Bronchial epithelial cell (primary cell): ENCODE results near the gene ZNF74. TPM values are rescaled to one million over a fixed set of nuclear protein-coding genes. Genes with fewer than 3 reads are reported as not detected.

Experiments
- DNase-seq: peaks from one replicate; pipeline ENCODE4 v3.0.0-alpha.2; 2010; ENCODE audit warnings: low read depth
- FAIRE-seq: peaks from 2 replicates; lab custom pipeline; 2011; peaks lifted over from hg19 to GRCh38; lab: Jason Lieb, UNC
- H3K27me3 ChIP-seq: 2 replicates; pipeline ENCODE4 v1.5.1; 2011; ENCODE audit warnings: low read length; ENCODE audit not compliant: control insufficient read depth, insufficient read depth
- H3K36me3 ChIP-seq: 2 replicates; pipeline ENCODE4 v1.5.1; 2011; ENCODE audit warnings: low read length; ENCODE audit not compliant: control insufficient read depth, insufficient read depth
- H3K4me3 ChIP-seq: 2 replicates; pipeline ENCODE4 v1.5.1; 2011; ENCODE audit warnings: mild to moderate bottlenecking, low read depth, low read length, control low read depth
- total RNA-seq: library from RNA; depleted of rRNA; stranded (reverse); fragments of >200 nt; gene quantifications from 2 replicates; pipeline ENCODE4 v1.2.1, GENCODE V29; 2014
- TF ChIP-seq, protein P1 (sequence below): IDR thresholded peaks from 2 replicates; pipeline ENCODE4 v1.5.1; 2011; ENCODE audit warnings: mild to moderate bottlenecking, moderate library complexity, low read length, control low read depth, inconsistent platforms; ENCODE audit not compliant: insufficient read depth, severe bottlenecking

The ZNF74 gene
- total RNA-seq, 1 donor from 2014 or later = 15.5 TPM

GRCh38 chr22:20433191-20433590, 39.2 kb downstream of the ZNF74 start:
- Histone ChIP-seq H3K36me3 (no peaks in the 10 kb centered on the region), H3K4me3 (no peak overlapping the region), H3K27me3 (peaks cover 37% of the 10 kb centered on the region)
- FAIRE-seq (no peak), DNase-seq (no peak)
- TF ChIP-seq, protein P1, sequence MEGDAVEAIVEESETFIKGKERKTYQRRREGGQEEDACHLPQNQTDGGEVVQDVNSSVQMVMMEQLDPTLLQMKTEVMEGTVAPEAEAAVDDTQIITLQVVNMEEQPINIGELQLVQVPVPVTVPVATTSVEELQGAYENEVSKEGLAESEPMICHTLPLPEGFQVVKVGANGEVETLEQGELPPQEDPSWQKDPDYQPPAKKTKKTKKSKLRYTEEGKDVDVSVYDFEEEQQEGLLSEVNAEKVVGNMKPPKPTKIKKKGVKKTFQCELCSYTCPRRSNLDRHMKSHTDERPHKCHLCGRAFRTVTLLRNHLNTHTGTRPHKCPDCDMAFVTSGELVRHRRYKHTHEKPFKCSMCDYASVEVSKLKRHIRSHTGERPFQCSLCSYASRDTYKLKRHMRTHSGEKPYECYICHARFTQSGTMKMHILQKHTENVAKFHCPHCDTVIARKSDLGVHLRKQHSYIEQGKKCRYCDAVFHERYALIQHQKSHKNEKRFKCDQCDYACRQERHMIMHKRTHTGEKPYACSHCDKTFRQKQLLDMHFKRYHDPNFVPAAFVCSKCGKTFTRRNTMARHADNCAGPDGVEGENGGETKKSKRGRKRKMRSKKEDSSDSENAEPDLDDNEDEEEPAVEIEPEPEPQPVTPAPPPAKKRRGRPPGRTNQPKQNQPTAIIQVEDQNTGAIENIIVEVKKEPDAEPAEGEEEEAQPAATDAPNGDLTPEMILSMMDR = no peak

DNA sequence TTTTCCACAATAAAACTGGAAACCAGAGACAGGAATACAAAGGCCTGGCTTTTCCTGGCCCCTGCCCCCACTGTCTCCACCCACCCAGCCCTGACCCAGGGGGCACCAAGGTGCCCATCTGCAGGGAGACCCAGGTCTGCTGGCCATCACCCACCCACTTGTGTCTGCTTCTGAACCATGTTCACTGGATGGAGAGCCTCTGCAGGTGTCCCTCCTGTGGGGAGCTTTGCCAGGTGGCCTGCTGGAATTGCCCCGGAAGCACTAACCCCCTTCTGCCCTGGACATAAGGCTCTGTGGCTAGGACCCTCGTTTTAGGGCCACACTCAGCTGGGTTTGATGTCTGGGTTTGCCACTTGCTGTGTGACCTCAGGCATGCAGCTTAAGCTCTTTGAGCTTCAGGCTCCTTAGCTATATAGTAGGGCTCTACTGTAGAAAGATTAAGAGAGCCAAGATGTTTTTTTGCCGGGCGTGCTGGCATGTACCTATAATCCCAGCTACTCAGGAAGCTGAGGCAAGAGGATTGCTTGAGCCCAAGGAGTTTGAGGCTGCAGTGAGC, 39.8 kb downstream of the ZNF74 start:
- Histone ChIP-seq H3K27me3 (peaks cover 39% of the 10 kb centered on the region), H3K36me3 (no peaks in the 10 kb centered on the region), H3K4me3 (no peak overlapping the region)
- DNase-seq = no peak
- no peak for FAIRE-seq
- TF ChIP-seq, protein P1 = no peak

DNA sequence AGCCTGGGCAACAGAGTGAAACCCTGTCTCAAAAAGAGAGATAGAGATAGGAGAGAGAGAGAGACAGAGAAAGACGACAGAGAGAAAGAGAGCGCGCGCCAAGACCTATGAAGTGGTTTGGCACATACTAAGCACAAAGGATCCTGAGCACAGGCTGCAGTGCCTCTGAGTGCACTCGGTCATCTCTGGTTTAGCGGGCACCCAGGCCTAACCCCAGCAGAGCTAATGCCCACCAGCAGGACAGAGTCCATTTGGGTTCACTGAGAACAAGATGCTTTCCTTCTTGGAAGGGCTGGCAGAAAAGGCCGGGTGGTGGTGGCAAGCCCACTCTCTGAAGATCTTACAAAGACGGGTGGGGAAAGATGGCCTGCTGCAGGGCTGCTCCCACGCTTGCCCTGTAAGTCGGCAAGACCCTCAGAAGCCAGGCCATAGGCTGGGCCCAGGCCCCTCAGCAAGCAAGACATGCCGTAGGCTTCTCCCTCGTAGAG, 40.4 kb downstream of the ZNF74 start:
- TF ChIP-seq, protein P1 = no peak
- FAIRE-seq = no peak
- no peak for DNase-seq
- no peaks in the 10 kb centered on the region for H3K36me3 ChIP-seq
- H3K27me3 ChIP-seq = peaks cover 39% of the 10 kb centered on the region
- H3K4me3 ChIP-seq = no peak overlapping the region

DNA sequence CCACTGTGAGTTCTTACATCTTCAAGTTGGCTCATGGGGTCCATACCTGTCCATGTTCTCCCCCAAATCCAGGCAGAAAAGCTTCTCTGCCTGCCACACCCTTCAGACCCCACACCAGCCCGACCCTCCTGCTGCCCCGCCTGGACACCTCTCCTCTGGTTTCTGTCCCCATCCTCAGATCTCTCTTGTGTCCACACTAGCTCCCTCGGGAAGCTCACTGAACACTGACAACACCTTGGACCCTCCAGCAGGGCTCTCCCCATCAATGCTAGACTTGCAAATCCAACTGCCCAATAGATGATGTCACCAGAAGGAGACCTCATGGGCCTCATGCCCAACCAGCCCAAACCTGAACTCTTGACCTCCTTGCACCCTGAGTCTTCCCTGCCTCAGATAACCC, 40.8 kb downstream of the ZNF74 start:
- no peak overlapping the region for H3K4me3 ChIP-seq
- peaks cover 39% of the 10 kb centered on the region for H3K27me3 ChIP-seq
- DNase-seq (no peak), FAIRE-seq (peak; percentile 36)
- no peaks in the 10 kb centered on the region for H3K36me3 ChIP-seq
- TF ChIP-seq, protein P1 = no peak

- FAIRE-seq (no peak), DNase-seq (no peak)
- peaks cover 32% of the 10 kb centered on the region for H3K27me3 ChIP-seq
- no peak overlapping the region for H3K4me3 ChIP-seq
- H3K36me3 ChIP-seq = no peaks in the 10 kb centered on the region
- TF ChIP-seq, protein P1 = no peak
Measured at GRCh38 chr22:20435436-20436306, 41.7 kb downstream of the ZNF74 start.
